HG03064 (cell line): ENCODE measurements around the gene EPHA5.

Source experiments
- ATAC-seq: cut with Tn5 transposase; IDR thresholded peaks from one replicate; pipeline ENCODE4 v1.9.1; 2021; ENCODE audit warnings: low read depth; ENCODE audit not compliant: unreplicated experiment

Gene EPHA5

GRCh38 chr4:65508168-65508567 lies 162.1 kb downstream of the EPHA5 start:
- ATAC-seq = no peak

GRCh38 chr4:65502131-65502701 lies 168.1 kb downstream of the EPHA5 start:
- ATAC-seq = no peak

GRCh38 chr4:65498606-65499005 lies 171.7 kb downstream of the EPHA5 start:
- no peak for ATAC-seq

GRCh38 chr4:65495439-65495838 lies 174.8 kb downstream of the EPHA5 start:
- ATAC-seq = no peak

GRCh38 chr4:65482410-65482809 lies 187.9 kb downstream of the EPHA5 start:
- ATAC-seq = no peak

- no peak for ATAC-seq
Measured at GRCh38 chr4:65472531-65472930, 197.8 kb downstream of the EPHA5 start.

GRCh38 chr4:65467068-65467680 lies 203.1 kb downstream of the EPHA5 start:
- ATAC-seq = no peak

GRCh38 chr4:65461781-65462180 lies 208.5 kb downstream of the EPHA5 start:
- ATAC-seq = no peak

- ATAC-seq = no peak
Measured at GRCh38 chr4:65457011-65457410, 213.3 kb downstream of the EPHA5 start.

- no peak for ATAC-seq
Measured at GRCh38 chr4:65456579-65456978, 213.7 kb downstream of the EPHA5 start.

- no peak for ATAC-seq
Measured at GRCh38 chr4:65453398-65453797, 216.9 kb downstream of the EPHA5 start.

GRCh38 chr4:65450899-65451298 lies 219.4 kb downstream of the EPHA5 start:
- ATAC-seq = no peak

GRCh38 chr4:65437102-65437501 lies 233.2 kb downstream of the EPHA5 start:
- ATAC-seq = no peak

- ATAC-seq = no peak
Measured at GRCh38 chr4:65422109-65422508, 248.2 kb downstream of the EPHA5 start.

- ATAC-seq = no peak
Measured at GRCh38 chr4:65420036-65420435, 250.3 kb downstream of the EPHA5 start.

- ATAC-seq = no peak
Measured at GRCh38 chr4:65416891-65417290, 253.4 kb downstream of the EPHA5 start.

- no peak for ATAC-seq
Measured at GRCh38 chr4:65407483-65407882, 262.8 kb downstream of the EPHA5 start.

GRCh38 chr4:65401083-65401482 lies 269.2 kb downstream of the EPHA5 start:
- no peak for ATAC-seq

- ATAC-seq = no peak
Measured at GRCh38 chr4:65399084-65399483, 271.2 kb downstream of the EPHA5 start.

- no peak for ATAC-seq
Measured at GRCh38 chr4:65393078-65393477, 277.2 kb downstream of the EPHA5 start.

GRCh38 chr4:65392488-65392887 lies 277.8 kb downstream of the EPHA5 start:
- no peak for ATAC-seq

GRCh38 chr4:65391814-65392213 lies 278.5 kb downstream of the EPHA5 start:
- no peak for ATAC-seq

GRCh38 chr4:65391382-65391781 lies 278.9 kb downstream of the EPHA5 start:
- ATAC-seq = no peak
